ENCODE results near the gene FAM131B.

DNA sequence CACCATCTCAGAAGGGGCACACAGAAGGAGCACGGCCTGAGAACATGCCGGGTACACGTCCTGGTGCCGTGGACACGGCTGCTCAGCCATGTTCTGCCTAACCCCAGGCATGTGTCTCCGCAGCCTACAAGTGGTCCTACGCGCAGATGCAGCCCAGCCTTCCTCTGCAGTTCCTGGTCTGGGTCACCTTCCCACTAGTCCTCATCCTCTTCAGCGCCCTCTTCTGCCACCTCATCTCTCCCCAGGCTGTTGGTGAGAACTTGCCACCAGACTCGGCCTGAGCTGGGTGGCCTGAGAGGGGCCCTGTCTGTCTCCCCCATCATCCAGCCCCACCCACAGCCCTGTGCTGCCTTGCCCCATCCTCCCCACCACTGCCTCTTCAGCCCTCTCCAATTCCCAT lies 41.3 kb downstream of the FAM131B start:
- TF ChIP-seq, protein P1, sequence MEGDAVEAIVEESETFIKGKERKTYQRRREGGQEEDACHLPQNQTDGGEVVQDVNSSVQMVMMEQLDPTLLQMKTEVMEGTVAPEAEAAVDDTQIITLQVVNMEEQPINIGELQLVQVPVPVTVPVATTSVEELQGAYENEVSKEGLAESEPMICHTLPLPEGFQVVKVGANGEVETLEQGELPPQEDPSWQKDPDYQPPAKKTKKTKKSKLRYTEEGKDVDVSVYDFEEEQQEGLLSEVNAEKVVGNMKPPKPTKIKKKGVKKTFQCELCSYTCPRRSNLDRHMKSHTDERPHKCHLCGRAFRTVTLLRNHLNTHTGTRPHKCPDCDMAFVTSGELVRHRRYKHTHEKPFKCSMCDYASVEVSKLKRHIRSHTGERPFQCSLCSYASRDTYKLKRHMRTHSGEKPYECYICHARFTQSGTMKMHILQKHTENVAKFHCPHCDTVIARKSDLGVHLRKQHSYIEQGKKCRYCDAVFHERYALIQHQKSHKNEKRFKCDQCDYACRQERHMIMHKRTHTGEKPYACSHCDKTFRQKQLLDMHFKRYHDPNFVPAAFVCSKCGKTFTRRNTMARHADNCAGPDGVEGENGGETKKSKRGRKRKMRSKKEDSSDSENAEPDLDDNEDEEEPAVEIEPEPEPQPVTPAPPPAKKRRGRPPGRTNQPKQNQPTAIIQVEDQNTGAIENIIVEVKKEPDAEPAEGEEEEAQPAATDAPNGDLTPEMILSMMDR (IDR thresholded peaks at IDR 0.05): no peak
- no peak for TF ChIP-seq POLR2A (IDR thresholded peaks at IDR 0.05)
- TF ChIP-seq POLR2AphosphoS5 (IDR thresholded peaks at IDR 0.05): no peak
- no peak for TF ChIP-seq EP300 (IDR thresholded peaks at IDR 0.05)
